Spinal cord (tissue), 10 donors: ENCODE data around the gene LYZL1. TPM values are rescaled to one million over a fixed set of nuclear protein-coding genes. Genes with fewer than 3 reads are reported as not detected.
"Not testable (repeated sequence)": the region's sequence is repeated elsewhere in the genome, so short reads cannot be mapped to it uniquely, and the experiment has no call there.

Experiments
- DNase-seq, 6 donors: peaks; one replicate each; pipeline versions ENCODE4 v3.0.0 to v3.0.0-alpha.2; 2013 to 2015; ENCODE audit warnings: low spot score in 6 of 6, low read depth in 4 of 6
- H3K27ac ChIP-seq: one replicate; pipeline ENCODE4 v1.5.1; 2013; ENCODE audit warnings: low read depth, low read length, control low read depth
- H3K27me3 ChIP-seq: one replicate; pipeline ENCODE4 v1.6.1; 2013; ENCODE audit warnings: low read length; ENCODE audit not compliant: control insufficient read depth, insufficient read depth
- H3K36me3 ChIP-seq: one replicate; pipeline ENCODE4 v1.6.1; 2013; ENCODE audit warnings: low read length; ENCODE audit not compliant: control insufficient read depth, insufficient read depth
- H3K4me1 ChIP-seq: one replicate; pipeline ENCODE4 v1.6.1; 2013; ENCODE audit warnings: low read length; ENCODE audit not compliant: control insufficient read depth, insufficient read depth
- H3K4me3 ChIP-seq: one replicate; pipeline ENCODE4 v1.5.1; 2013; ENCODE audit warnings: low read depth, low read length, control low read depth
- H3K9me3 ChIP-seq: one replicate; pipeline ENCODE4 v1.6.1; 2013; ENCODE audit warnings: low read length; ENCODE audit not compliant: control insufficient read depth, insufficient read depth
- WGBS: methylation state at CpG from one replicate; pipeline ENCODE4 v1.1.5; 2013; ENCODE audit warnings: missing lambda C conversion rate; ENCODE audit not compliant: insufficient coverage; 5-methylcytosine and 5-hydroxymethylcytosine counted together
- polyA plus RNA-seq, 2 donors: library from polyadenylated mRNA; unstranded; fragments of 120-200 nt; gene quantifications; one replicate each; pipeline ENCODE4 v1.2.1, GENCODE V29; 2013; ENCODE audit not compliant: insufficient read length in 2 of 2
- total RNA-seq, 2 donors: library from RNA; depleted of rRNA in 1 of 2; stranded (reverse); fragments of 120-200 nt in 1 of 2; fragments of >200 nt in 1 of 2; gene quantifications; one replicate each; pipeline versions ENCODE4 v1.2.3 to v1.2.4, GENCODE V29; 2013 to 2014
- donor health status: healthy.

Gene LYZL1
- total and polyA plus RNA-seq, 4 donors: not detected

DNA sequence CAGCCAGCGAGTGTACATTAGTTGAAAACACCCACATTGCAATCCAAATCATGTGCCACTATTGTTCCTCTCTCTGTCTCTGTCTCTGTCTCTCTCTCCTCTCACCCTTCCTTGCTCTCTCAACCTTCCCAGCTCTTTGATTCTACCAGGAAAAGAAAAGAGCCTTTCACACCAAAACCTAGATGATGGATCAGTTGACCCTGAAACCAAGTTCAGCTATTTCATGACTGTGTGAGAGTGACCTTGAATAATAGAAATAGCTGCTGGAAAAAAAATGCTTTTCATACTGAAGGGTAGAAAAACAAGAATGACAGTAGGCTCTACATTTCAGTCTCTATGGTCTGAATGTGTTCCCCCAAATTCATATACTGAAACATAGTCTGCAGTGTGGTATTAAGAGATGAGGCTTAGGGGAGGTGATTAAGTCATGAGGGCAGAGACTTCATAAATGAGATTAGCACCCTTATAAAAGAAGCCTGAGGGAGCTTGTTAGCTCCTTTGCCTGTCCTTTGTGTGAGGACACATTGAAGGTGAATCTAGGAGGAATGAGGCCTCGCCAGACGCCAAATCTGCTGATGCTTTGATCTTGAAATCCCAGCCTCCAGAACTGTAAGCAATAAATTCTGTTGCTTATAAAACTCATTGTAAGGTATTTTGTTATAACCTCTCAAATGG, 65.2 kb downstream of the LYZL1 start:
- H3K27me3 ChIP-seq: no peaks in the 10 kb centered on the region
- no peaks in the 10 kb centered on the region for H3K9me3 ChIP-seq
- no peak overlapping the region for H3K4me3 ChIP-seq
- no peaks in the 10 kb centered on the region for H3K4me1 ChIP-seq
- WGBS: no CpG with 5 or more reads among the region's 3 CpGs
- DNase-seq: peak in 1 of 6 donors; percentile 19
- no peaks in the 10 kb centered on the region for H3K36me3 ChIP-seq
- H3K27ac ChIP-seq: no peak overlapping the region

DNA sequence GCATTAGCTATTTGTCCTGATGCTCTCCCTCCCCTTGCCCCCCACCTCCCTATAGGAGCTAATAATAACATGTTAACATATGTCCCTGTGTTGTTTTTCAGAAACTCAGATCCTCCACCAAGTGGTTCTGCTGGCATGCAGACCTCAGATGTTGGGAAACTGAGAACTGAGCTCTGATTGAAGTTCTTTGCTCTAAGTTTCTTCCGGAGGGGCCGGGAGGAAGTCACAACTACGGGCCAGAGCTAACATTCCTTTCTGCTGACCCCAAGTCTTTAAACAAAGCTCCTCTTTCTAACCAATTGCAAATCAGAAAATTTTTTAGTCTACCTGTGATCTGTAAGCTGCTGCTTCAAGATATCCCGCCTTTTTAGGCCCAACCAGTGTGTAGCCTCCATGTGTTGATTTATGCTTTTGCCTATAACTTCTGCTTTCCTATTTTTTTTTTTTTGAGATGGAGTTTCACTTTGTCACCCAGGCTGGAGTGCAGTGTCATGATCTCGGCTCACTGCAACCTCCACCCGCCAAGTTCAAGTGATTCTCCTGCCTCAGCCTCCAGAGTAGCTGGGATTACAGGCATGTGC, 66.6 kb downstream of the LYZL1 start:
- H3K27me3 ChIP-seq: no peaks in the 10 kb centered on the region
- H3K9me3 ChIP-seq: no peaks in the 10 kb centered on the region
- H3K4me3 ChIP-seq: no peak overlapping the region
- no peaks in the 10 kb centered on the region for H3K4me1 ChIP-seq
- 73% methylated on average over 5 of the region's 6 CpGs for WGBS
- H3K36me3 ChIP-seq: no peaks in the 10 kb centered on the region
- DNase-seq: no peak
- no peak overlapping the region for H3K27ac ChIP-seq

- no peak overlapping the region for H3K4me3 ChIP-seq
- H3K4me1 ChIP-seq: no peaks in the 10 kb centered on the region
- no peaks in the 10 kb centered on the region for H3K36me3 ChIP-seq
- no peaks in the 10 kb centered on the region for H3K9me3 ChIP-seq
- no peak overlapping the region for H3K27ac ChIP-seq
- no peak for DNase-seq
- no peaks in the 10 kb centered on the region for H3K27me3 ChIP-seq
- 95% methylated on average over 2 of the region's 2 CpGs for WGBS
Measured at GRCh38 chr10:29356931-29357330, 68.1 kb downstream of the LYZL1 start.

DNA sequence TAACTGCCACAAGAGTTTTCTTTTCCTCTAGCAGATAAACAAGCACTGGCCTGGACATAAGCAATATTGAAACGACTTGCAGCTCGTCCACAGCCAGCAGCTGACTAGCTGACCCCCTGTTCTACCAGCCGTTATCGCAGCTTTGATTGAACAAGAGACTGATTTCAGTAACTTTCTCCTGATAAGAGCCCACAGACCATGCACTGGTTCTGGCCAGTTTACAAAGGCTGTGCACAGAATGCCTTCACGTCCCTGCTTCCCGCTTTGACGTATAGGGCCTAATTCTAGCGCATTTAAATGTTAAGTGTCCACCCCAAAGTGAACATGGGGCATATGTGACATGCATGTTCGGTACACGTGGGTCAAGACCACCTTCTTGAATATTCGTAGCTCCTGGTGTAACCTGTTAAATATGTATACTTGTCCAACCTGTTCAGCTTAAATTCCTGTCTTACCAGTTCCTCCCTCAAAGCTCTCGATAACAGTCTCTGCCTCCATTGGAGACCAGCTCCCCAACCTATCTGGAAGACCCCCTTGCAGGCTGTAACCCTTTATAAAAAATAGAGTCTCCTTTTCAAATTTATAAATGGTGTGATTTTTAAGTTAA, 69.2 kb downstream of the LYZL1 start:
- Histone ChIP-seq H3K27ac (no peak overlapping the region), H3K4me3 (no peak overlapping the region), H3K4me1 (no peaks in the 10 kb centered on the region), H3K9me3 (no peaks in the 10 kb centered on the region), H3K27me3 (no peaks in the 10 kb centered on the region), H3K36me3 (no peaks in the 10 kb centered on the region)
- peak in 1 of 6 donors; percentile 34 for DNase-seq
- 72% methylated on average over 11 of the region's 12 CpGs for WGBS

GRCh38 chr10:29360215-29360853, 71.5 kb downstream of the LYZL1 start:
- H3K4me3 ChIP-seq, DNase-seq, H3K36me3 ChIP-seq, H3K4me1 ChIP-seq, H3K27ac ChIP-seq, H3K9me3 ChIP-seq, H3K27me3 ChIP-seq: not testable (repeated sequence)
- 93% methylated on average over 6 of the region's 18 CpGs for WGBS
